ENCODE results near the gene PLEKHM2. TPM values are rescaled to one million over a fixed set of nuclear protein-coding genes. Genes with fewer than 3 reads are reported as not detected.
A peak's percentile ranks its signal among the peaks of the same experiment; 100 is the strongest.

Gene PLEKHM2
- total RNA-seq, 1 donor, result 54.0 TPM

GRCh38 chr1:15737324-15738319 is 53.5 kb downstream of the PLEKHM2 start:
- no peak overlapping the region for H3K4me3 ChIP-seq (ENCODE audit: low read depth, low read length)
- DNase-seq (ENCODE audit: low read depth), result no peak
- no peak for TF ChIP-seq CTCF (IDR thresholded peaks at IDR 0.05; ENCODE audit: insufficient read depth, low read depth, low read length)

DNA sequence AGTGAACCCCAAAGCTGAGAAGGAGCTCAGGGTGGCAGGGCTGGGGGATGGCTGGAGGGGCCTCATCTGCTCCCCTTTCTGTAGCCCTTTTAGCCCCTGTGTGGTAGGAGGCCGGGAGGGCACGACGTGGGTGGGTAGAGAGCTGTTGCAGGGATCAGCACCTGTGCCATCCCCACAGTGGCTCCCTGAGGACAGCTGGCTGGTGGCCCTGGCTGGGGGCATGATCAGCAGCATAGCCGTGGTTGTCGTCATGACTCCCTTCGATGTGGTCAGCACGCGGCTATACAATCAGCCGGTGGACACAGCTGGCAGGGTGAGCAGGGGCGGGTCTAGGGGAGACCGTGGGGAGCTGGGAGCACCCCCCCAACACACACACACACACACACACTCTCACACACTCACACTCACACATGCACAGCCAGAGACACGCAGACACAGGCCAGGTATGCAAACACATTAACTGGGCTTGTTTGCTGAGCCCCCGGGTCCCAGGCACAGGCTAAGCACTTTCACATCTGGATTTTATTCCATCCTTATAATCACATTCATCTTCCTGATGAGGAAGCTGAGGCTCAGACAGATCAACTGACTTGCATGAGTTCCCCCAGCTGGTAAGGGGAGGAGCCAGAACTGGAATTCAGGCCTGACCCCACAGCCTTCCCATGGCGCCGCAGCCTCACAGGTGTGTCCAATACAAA is 54.4 kb downstream of the PLEKHM2 start:
- TF ChIP-seq CTCF (IDR thresholded peaks at IDR 0.05; ENCODE audit: insufficient read depth, low read depth, low read length), result no peak
- no peak for DNase-seq (ENCODE audit: low read depth)
- no peak overlapping the region for H3K4me3 ChIP-seq (ENCODE audit: low read depth, low read length)

- no peak overlapping the region for H3K4me3 ChIP-seq (ENCODE audit: low read depth, low read length)
- no peak for TF ChIP-seq CTCF (IDR thresholded peaks at IDR 0.05; ENCODE audit: insufficient read depth, low read depth, low read length)
- no peak for DNase-seq (ENCODE audit: low read depth)
Measured at GRCh38 chr1:15739259-15739658, 55.1 kb downstream of the PLEKHM2 start.

- TF ChIP-seq CTCF (IDR thresholded peaks at IDR 0.05; ENCODE audit: insufficient read depth, low read depth, low read length), result peak; percentile 11
- H3K4me3 ChIP-seq (ENCODE audit: low read depth, low read length), result no peak overlapping the region
- no peak for DNase-seq (ENCODE audit: low read depth)
Measured at GRCh38 chr1:15739745-15740144, 55.6 kb downstream of the PLEKHM2 start.

DNA sequence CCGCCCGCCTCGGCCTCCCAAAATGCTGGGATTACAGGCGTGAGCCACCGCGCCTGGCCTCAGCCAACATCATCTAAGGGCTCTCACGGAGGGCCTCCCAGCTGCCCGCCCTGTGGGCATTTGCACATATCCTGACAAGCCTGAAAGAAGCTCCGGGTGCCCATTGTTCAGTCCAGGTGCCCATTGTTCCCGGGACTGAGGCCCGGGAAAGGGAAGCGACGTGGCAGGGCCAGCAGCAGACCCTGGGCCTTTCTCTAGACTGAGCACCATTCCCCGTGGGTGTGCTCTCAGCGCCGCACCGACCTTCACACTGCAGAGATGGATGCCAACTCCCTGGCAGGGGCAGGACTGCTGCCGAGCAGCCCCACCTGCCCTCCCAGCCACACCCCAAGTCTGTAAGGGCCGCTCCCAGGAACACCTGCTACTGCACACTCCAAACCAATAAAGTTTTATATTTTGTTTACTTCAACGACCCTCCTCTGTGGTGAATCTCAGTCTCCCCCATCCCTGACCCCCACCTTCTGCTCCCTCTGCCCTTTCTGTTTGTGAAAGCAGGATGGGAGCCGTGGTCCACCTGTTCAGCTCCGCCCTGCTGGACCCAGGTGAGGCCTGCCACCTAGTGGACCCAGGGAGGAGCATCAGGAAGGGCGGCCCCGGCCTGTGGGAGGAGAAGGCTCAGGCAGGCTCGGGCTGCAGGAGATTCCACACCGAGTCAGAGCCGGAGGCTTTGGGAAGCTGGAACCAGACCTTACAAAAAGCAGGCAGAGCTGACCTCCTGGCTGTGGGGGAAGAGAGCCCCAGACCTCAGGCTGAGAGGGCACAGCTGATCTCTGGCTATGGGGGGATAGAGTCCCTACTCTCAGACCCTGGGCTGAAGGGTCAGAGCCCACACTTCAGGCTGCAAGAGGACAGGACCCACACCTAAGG is 57.1 kb downstream of the PLEKHM2 start:
- TF ChIP-seq CTCF (IDR thresholded peaks at IDR 0.05; ENCODE audit: insufficient read depth, low read depth, low read length), result peak; percentile 89
- H3K4me3 ChIP-seq (ENCODE audit: low read depth, low read length), result no peak overlapping the region
- DNase-seq (ENCODE audit: low read depth), result peak; percentile 68

DNA sequence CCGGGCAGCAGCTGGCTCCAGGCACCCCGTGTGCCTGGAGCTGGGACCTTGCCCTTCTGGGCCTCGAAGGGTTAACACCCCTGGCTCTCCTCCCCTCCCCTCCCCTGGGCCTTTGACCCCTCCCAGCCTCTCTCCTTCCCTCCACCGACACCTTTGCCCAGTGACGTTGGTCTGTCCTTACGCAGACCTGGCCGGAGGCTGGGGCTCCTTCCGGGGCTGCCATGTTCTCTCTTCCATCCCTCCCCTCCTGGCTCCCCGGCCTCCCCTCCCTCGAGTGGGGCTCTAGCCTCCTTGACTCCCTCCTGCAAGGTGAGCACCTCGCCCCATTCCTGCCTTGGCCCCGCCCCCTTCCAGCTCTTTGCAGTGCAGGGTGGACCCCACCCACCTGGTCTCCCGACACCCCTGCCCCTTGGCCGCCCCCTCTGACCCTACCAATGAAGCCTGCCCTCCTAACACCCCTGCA is 58.2 kb downstream of the PLEKHM2 start, which contains the start of gene TMEM82:
Gene TMEM82 (plus strand): TSS at position 161 of the 463 bp plus-strand sequence. CDS start 61 bp downstream, at position 222.
- H3K4me3 ChIP-seq (ENCODE audit: low read depth, low read length), result no peak within 1 kb of the TSS
- DNase-seq (ENCODE audit: low read depth), result no peak
- no peak for TF ChIP-seq CTCF (IDR thresholded peaks at IDR 0.05; ENCODE audit: insufficient read depth, low read depth, low read length)

Data from fibroblast of villous mesenchyme (primary cell).